Measurements from ENCODE around the gene TLX2.

The TLX2 gene

GRCh38 chr2:74513605-74514367, 464 bp upstream of the TLX2 start:
- H3K4me3 ChIP-seq (ENCODE audit: low read length), result peak overlapping the region; percentile 16; the same call in 1 of the 2 replicates
- whole genome bisulfite sequencing (ENCODE audit: insufficient coverage, insufficient read length), result no CpG with 5 or more reads among the region's 52 CpGs
- DNase-seq (ENCODE audit: low read depth, low spot score), result no peak
- peaks cover 80% of the 10 kb centered on the region for H3K27me3 ChIP-seq (ENCODE audit: control insufficient read depth, insufficient read depth, low read length)
- H3K27ac ChIP-seq (ENCODE audit: low read length), result no peak overlapping the region
- no peaks in the 10 kb centered on the region for H3K36me3 ChIP-seq (ENCODE audit: control insufficient read depth, insufficient read depth, low read length)
- no peaks in the 10 kb centered on the region for H3K9me3 ChIP-seq (ENCODE audit: control insufficient read depth, insufficient read depth, low read length)
- H3K4me1 ChIP-seq (ENCODE audit: control insufficient read depth, insufficient read depth, low read length), result peaks cover 9% of the 10 kb centered on the region

GRCh38 chr2:74515271-74515980, 1.2 kb downstream of the TLX2 start:
- Histone ChIP-seq H3K27me3 (ENCODE audit: control insufficient read depth, insufficient read depth, low read length) (peaks cover 73% of the 10 kb centered on the region), H3K36me3 (ENCODE audit: control insufficient read depth, insufficient read depth, low read length) (no peaks in the 10 kb centered on the region), H3K9me3 (ENCODE audit: control insufficient read depth, insufficient read depth, low read length) (no peaks in the 10 kb centered on the region), H3K27ac (ENCODE audit: low read length) (no peak overlapping the region), H3K4me3 (ENCODE audit: low read length) (peak overlapping the region; percentile 21; the same call in 1 of the 2 replicates), H3K4me1 (ENCODE audit: control insufficient read depth, insufficient read depth, low read length) (peaks cover 9% of the 10 kb centered on the region)
- no peak for DNase-seq (ENCODE audit: low read depth, low spot score)
- WGBS (ENCODE audit: insufficient coverage, insufficient read length), result no CpG with 5 or more reads among the region's 60 CpGs

- no peak for DNase-seq (ENCODE audit: low read depth, low spot score)
- H3K36me3 ChIP-seq (ENCODE audit: control insufficient read depth, insufficient read depth, low read length), result no peaks in the 10 kb centered on the region
- H3K4me3 ChIP-seq (ENCODE audit: low read length), result peak overlapping the region; percentile 21; the same call in 1 of the 2 replicates
- no peaks in the 10 kb centered on the region for H3K9me3 ChIP-seq (ENCODE audit: control insufficient read depth, insufficient read depth, low read length)
- H3K27me3 ChIP-seq (ENCODE audit: control insufficient read depth, insufficient read depth, low read length), result peaks cover 68% of the 10 kb centered on the region
- H3K27ac ChIP-seq (ENCODE audit: low read length), result no peak overlapping the region
- no CpG with 5 or more reads among the region's 72 CpGs for WGBS (ENCODE audit: insufficient coverage, insufficient read length)
- peaks cover 9% of the 10 kb centered on the region for H3K4me1 ChIP-seq (ENCODE audit: control insufficient read depth, insufficient read depth, low read length)
Measured at GRCh38 chr2:74515981-74516633, 1.9 kb downstream of the TLX2 start.

- no peak overlapping the region for H3K4me3 ChIP-seq (ENCODE audit: low read length)
- WGBS (ENCODE audit: insufficient coverage, insufficient read length), result no CpG with 5 or more reads among the region's 13 CpGs
- no peaks in the 10 kb centered on the region for H3K9me3 ChIP-seq (ENCODE audit: control insufficient read depth, insufficient read depth, low read length)
- H3K36me3 ChIP-seq (ENCODE audit: control insufficient read depth, insufficient read depth, low read length), result no peaks in the 10 kb centered on the region
- no peak overlapping the region for H3K27ac ChIP-seq (ENCODE audit: low read length)
- H3K4me1 ChIP-seq (ENCODE audit: control insufficient read depth, insufficient read depth, low read length), result peaks cover 9% of the 10 kb centered on the region
- no peak for DNase-seq (ENCODE audit: low read depth, low spot score)
- peaks cover 63% of the 10 kb centered on the region for H3K27me3 ChIP-seq (ENCODE audit: control insufficient read depth, insufficient read depth, low read length)
Measured at GRCh38 chr2:74516650-74517049, 2.4 kb downstream of the TLX2 start.

GRCh38 chr2:74522516-74522915, 8.3 kb downstream of the TLX2 start:
- H3K27ac ChIP-seq (ENCODE audit: low read length), result no peak overlapping the region
- H3K4me3 ChIP-seq (ENCODE audit: low read length), result no peak overlapping the region
- peaks cover 7% of the 10 kb centered on the region; the same call in 1 of the 2 replicates for H3K36me3 ChIP-seq (ENCODE audit: control insufficient read depth, insufficient read depth, low read length)
- H3K4me1 ChIP-seq (ENCODE audit: control insufficient read depth, insufficient read depth, low read length), result no peaks in the 10 kb centered on the region
- peaks cover 15% of the 10 kb centered on the region; the same call in 1 of the 2 replicates for H3K27me3 ChIP-seq (ENCODE audit: control insufficient read depth, insufficient read depth, low read length)
- no peaks in the 10 kb centered on the region for H3K9me3 ChIP-seq (ENCODE audit: control insufficient read depth, insufficient read depth, low read length)
- no peak for DNase-seq (ENCODE audit: low read depth, low spot score)
- WGBS (ENCODE audit: insufficient coverage, insufficient read length), result no CpG with 5 or more reads among the region's 3 CpGs

GRCh38 chr2:74524005-74524404, 9.8 kb downstream of the TLX2 start:
- no CpG with 5 or more reads among the region's 9 CpGs for WGBS (ENCODE audit: insufficient coverage, insufficient read length)
- H3K4me1 ChIP-seq (ENCODE audit: control insufficient read depth, insufficient read depth, low read length), result no peaks in the 10 kb centered on the region

GRCh38 chr2:74524955-74525716, 10.9 kb downstream of the TLX2 start:
- H3K4me1 ChIP-seq (ENCODE audit: control insufficient read depth, insufficient read depth, low read length), result no peaks in the 10 kb centered on the region
- H3K27me3 ChIP-seq (ENCODE audit: control insufficient read depth, insufficient read depth, low read length), result 0 out of 2 replicates have a peak, but pooled peaks cover 3% of the 10 kb centered on the region
- DNase-seq (ENCODE audit: low read depth, low spot score), result no peak
- no peaks in the 10 kb centered on the region for H3K9me3 ChIP-seq (ENCODE audit: control insufficient read depth, insufficient read depth, low read length)
- H3K36me3 ChIP-seq (ENCODE audit: control insufficient read depth, insufficient read depth, low read length), result peaks cover 10% of the 10 kb centered on the region; the same call in 1 of the 2 replicates
- H3K27ac ChIP-seq (ENCODE audit: low read length), result no peak overlapping the region
- WGBS (ENCODE audit: insufficient coverage, insufficient read length), result no CpG with 5 or more reads among the region's 10 CpGs
- no peak overlapping the region for H3K4me3 ChIP-seq (ENCODE audit: low read length)

More at GRCh38 chr2:74524005-74524404, 9.8 kb downstream of the TLX2 start:
- Histone ChIP-seq H3K4me3 (ENCODE audit: low read length) (no peak overlapping the region), H3K27me3 (ENCODE audit: control insufficient read depth, insufficient read depth, low read length) (peaks cover 4% of the 10 kb centered on the region; the same call in 1 of the 2 replicates), H3K27ac (ENCODE audit: low read length) (no peak overlapping the region), H3K9me3 (ENCODE audit: control insufficient read depth, insufficient read depth, low read length) (no peaks in the 10 kb centered on the region), H3K36me3 (ENCODE audit: control insufficient read depth, insufficient read depth, low read length) (peaks cover 10% of the 10 kb centered on the region; the same call in 1 of the 2 replicates)
- no peak for DNase-seq (ENCODE audit: low read depth, low spot score)

GRCh38 chr2:74525717-74526648, 11.7 kb downstream of the TLX2 start, which contains the start of gene DQX1:
TSS of gene DQX1 (minus strand) at chr2:74526231. CDS start at chr2:74525729, 502 bp downstream.
- Histone ChIP-seq H3K4me3 (ENCODE audit: low read length) (no peak within 1 kb of the TSS), H3K36me3 (ENCODE audit: control insufficient read depth, insufficient read depth, low read length) (peaks cover 10% of the 10 kb centered on the region; the same call in 1 of the 2 replicates), H3K27ac (ENCODE audit: low read length) (no peak within 1 kb of the TSS), H3K27me3 (ENCODE audit: control insufficient read depth, insufficient read depth, low read length) (0 out of 2 replicates have a peak, but pooled peaks cover 3% of the 10 kb centered on the region), H3K4me1 (ENCODE audit: control insufficient read depth, insufficient read depth, low read length) (peaks cover 3% of the 10 kb centered on the region), H3K9me3 (ENCODE audit: control insufficient read depth, insufficient read depth, low read length) (no peaks in the 10 kb centered on the region)
- DNase-seq (ENCODE audit: low read depth, low spot score), result no peak
- WGBS (ENCODE audit: insufficient coverage, insufficient read length), result no CpG with 5 or more reads among the region's 11 CpGs

GRCh38 chr2:74526649-74527230, 12.5 kb downstream of the TLX2 start:
- H3K4me1 ChIP-seq (ENCODE audit: control insufficient read depth, insufficient read depth, low read length), result peaks cover 3% of the 10 kb centered on the region
- no peaks in the 10 kb centered on the region for H3K9me3 ChIP-seq (ENCODE audit: control insufficient read depth, insufficient read depth, low read length)
- WGBS (ENCODE audit: insufficient coverage, insufficient read length), result no CpG with 5 or more reads among the region's 11 CpGs
- DNase-seq (ENCODE audit: low read depth, low spot score), result no peak
- 0 out of 2 replicates have a peak, but pooled peaks cover 3% of the 10 kb centered on the region for H3K27me3 ChIP-seq (ENCODE audit: control insufficient read depth, insufficient read depth, low read length)
- peaks cover 10% of the 10 kb centered on the region; the same call in 1 of the 2 replicates for H3K36me3 ChIP-seq (ENCODE audit: control insufficient read depth, insufficient read depth, low read length)
- no peak overlapping the region for H3K27ac ChIP-seq (ENCODE audit: low read length)
- H3K4me3 ChIP-seq (ENCODE audit: low read length), result no peak overlapping the region
